HG03135 (cell line): ENCODE results near the gene ADRA1B.
"Not testable (repeated sequence)": the region's sequence is repeated elsewhere in the genome, so short reads cannot be mapped to it uniquely, and the experiment has no call there.

Experiments
- ATAC-seq: cut with Tn5 transposase; IDR thresholded peaks from one replicate; pipeline ENCODE4 v1.9.1; 2021; ENCODE audit warnings: mild to moderate bottlenecking, moderate library complexity; ENCODE audit not compliant: unreplicated experiment

ADRA1B gene

GRCh38 chr5:159965031-159965837, 49.0 kb downstream of the ADRA1B start:
- no peak for ATAC-seq

- ATAC-seq, result not testable (repeated sequence)
Observed at GRCh38 chr5:159965838-159966128, 49.5 kb downstream of the ADRA1B start.

GRCh38 chr5:159969966-159970365, 53.7 kb downstream of the ADRA1B start:
- ATAC-seq, result no peak

GRCh38 chr5:159971038-159971437, 54.8 kb downstream of the ADRA1B start:
- no peak for ATAC-seq

GRCh38 chr5:159971514-159971913, 55.2 kb downstream of the ADRA1B start:
- ATAC-seq, result no peak

- ATAC-seq, result no peak
Observed at GRCh38 chr5:159971931-159972461, 55.7 kb downstream of the ADRA1B start.

- ATAC-seq, result no peak
Observed at GRCh38 chr5:159972538-159973362, 56.5 kb downstream of the ADRA1B start.

- ATAC-seq, result no peak
Observed at GRCh38 chr5:159975462-159976019, 59.3 kb downstream of the ADRA1B start.

GRCh38 chr5:159976921-159977320, 60.6 kb downstream of the ADRA1B start:
- ATAC-seq, result no peak

GRCh38 chr5:159978358-159978757, 62.1 kb downstream of the ADRA1B start:
- no peak for ATAC-seq

- no peak for ATAC-seq
Observed at GRCh38 chr5:159982421-159983173, 66.3 kb downstream of the ADRA1B start.

GRCh38 chr5:159987031-159987674, 70.9 kb downstream of the ADRA1B start:
- ATAC-seq, result peak; percentile 79

- no peak for ATAC-seq
Observed at GRCh38 chr5:159990506-159990905, 74.2 kb downstream of the ADRA1B start.

- no peak for ATAC-seq
Observed at GRCh38 chr5:159992566-159992965, 76.3 kb downstream of the ADRA1B start.

- no peak for ATAC-seq
Observed at GRCh38 chr5:159993194-159993593, 76.9 kb downstream of the ADRA1B start.

- no peak for ATAC-seq
Observed at GRCh38 chr5:159995907-159996306, 79.6 kb downstream of the ADRA1B start.

- no peak for ATAC-seq
Observed at GRCh38 chr5:160001457-160001856, 85.2 kb downstream of the ADRA1B start.

- ATAC-seq, result no peak
Observed at GRCh38 chr5:160007514-160007913, 91.2 kb downstream of the ADRA1B start.

GRCh38 chr5:160008529-160008876, 92.2 kb downstream of the ADRA1B start:
- ATAC-seq, result peak; percentile 11

- ATAC-seq, result peak; percentile 99
Observed at GRCh38 chr5:160008877-160009590, 92.8 kb downstream of the ADRA1B start, which contains the start of gene TTC1. Gene TTC1 (plus strand): TSS chr5:160009139. CDS start chr5:160010529, 1,390 bp downstream.
